SHP77 (cell line): ENCODE data around the gene HOXA5.

Experiments
- DNase-seq, 2 experiments: peaks; one replicate each; lab custom pipeline; 2025; lab: John Stamatoyannopoulos, UW

Gene HOXA5

DNA sequence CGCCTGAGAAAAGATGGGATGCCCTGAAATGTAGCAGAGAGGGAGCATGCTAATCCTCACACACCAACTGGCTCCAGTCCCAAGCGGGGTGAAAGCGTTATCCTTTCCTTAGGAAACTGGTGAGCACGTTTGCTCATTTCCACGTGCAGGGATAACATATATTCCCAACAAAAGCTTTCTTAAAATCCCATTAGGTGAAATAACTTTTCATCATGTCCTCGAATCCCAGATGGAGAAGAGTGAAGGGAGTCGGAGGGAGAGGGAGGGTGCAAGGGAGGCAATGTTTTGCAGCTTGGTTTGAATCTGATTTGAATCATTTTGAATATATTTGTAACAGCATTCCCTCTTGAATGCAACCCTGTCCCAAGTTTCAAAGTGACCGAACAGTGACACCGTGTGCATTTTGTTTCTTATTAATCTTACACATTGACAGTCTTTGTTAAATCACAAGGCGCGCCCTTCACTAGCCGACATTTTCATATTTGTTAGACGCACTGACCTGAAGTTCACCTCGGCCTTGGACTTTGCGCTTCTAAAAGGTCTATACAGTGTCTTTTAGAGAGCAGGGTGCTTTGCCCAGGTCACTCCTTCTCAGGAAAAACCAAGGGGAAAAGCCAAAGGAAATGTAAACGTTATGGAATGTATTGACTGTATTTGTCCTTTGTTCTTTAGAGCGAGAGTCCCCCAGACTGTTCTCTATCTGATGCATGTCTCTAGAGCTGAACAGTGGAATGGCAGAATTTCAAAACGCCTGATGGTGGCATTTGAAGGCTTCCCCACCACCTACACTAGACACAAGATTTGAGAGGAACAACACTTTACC lies 9.9 kb downstream of the HOXA5 start:
- DNase-seq = no peak

DNA sequence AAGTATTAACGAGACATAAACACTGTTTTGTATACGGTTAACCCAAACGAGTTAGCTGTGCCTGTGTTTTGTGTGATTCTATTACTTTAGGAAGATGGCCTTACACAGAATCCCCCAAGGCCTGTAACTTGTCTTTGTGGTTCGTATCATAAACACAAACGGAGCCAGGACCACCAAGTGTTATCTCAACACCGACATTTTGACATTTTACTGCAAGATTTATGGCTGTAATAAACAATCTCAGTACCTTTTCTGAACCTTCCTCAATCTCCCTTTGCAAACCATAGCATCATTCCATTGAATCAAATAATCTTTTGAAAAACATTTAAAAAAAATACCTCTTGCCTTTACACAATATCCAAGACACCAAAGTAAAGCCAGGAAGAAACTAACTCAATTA lies 10.5 kb downstream of the HOXA5 start:
- DNase-seq = no peak

DNA sequence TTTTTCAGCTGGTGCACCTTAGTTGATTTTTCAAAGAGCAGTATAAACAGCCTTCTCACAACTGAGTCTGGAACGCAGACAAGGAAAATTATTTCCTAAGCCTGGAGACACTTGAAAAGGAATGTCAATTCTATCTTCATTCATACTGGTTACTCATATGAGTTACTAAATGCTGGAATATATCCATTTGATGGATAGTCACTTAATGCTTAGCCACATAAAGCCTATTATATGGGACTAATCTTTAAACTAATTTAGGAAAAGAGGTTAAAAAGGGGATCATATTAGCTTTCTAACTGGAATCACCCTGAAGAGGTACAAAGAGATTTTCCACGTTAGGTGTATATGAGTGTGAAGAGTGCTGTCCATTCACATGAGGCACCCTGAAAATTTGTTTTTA lies 11.3 kb downstream of the HOXA5 start:
- no peak for DNase-seq

DNA sequence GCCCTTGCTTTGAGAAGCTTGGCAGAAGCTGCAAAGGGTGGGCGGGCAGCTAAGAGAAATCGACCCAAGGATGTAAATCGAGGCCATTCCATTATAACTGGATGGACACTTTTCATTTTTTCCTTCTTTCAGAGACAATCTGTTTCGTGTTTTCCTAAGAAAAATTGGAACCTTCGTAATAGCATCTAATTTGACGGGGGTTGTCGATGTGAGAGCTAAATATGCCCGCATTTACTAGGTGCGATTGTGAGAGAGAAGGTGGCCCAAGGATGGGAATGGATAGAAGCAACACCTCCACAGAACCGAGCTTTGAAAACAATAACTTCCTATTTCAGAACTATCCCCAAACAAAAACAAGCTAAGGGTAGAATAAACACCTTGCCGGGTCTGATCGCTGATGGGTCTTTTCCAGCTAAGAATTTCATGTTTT lies 12.1 kb downstream of the HOXA5 start:
- no peak for DNase-seq

DNA sequence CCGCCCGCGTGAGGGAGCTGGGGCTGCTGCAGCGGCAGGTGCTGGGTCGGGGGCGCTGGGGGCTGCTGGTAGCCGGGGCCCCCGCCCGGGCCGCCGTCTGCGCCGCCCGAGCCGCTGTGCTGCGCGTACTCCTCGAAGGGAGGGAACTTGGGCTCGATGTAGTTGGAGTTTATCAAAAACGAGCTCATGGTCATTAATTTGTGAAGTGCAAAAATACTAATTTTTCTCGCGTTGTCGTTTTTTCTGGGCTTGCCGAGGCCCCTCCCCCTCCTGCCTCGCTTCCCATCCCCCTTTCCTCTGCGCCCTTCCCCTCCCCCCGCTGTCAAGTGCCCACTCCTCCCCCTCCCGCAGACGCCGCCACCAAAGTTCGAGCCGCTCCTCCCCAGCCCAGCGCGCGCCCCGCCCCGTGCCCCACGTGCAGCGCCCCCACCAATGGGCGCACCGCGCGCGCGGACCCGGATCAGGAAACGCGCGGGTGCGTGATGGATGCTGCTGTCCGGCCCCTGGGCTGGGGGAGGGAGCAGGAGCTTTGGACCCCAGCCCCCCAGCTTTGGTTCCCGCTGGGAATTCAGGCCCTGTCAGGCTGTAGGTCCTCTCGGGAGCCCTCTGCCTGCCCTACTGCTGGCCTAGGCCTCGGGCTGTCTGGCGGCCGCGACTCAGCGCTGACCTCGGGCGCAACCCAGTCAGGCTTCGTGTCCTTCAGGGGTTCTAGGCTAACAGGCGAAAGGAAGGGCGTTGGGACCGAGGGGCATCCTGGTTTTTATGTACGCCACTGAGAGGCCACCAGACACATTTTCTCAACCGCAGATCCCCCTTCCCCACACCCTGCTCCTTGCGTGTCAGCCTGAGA lies 12.7 kb downstream of the HOXA5 start, which contains the start of gene HOXA4:
Gene HOXA4 (minus strand): TSS at position 218 of the 850 bp plus-strand sequence. CDS start 24 bp downstream, at position 194.
- no peak for DNase-seq

DNA sequence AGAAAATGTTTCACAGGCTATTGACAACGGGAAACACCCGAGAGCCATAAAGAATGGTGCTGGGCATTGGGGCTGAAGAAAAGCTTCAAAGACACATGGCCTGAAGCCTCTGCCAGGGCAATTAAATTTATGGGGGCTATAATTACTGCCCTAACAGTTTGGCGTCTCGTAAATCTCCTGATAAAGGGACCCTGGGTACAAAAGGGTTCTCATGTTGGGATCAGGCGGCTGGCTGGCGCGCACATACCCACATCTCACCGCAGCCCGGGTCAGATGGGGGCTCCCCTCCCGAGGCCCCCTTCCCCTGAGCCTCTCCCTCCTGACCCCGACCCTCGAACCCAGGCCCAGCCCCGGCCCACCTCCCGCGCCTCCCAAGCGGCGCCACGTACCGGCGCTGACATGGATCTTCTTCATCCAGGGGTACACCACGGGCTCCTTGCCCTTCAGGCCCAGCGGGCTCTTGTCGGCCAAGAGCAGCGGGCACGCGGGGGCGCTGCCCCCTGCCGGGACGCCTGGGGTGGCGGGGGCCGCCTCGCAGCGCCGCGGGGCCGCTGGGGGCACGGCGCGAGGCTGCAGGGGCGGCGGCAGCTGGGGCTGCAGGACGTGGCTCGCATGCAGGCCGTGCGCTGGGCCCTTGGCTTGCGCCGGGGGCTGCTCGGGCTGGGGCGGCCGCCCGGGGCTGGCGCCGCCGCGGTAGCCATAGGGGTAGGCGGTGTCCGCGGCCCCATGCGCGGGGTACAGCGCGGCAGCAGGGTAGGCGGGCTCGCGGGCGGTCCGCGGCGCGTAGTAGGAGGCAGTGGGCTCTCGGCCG lies 13.5 kb downstream of the HOXA5 start:
- DNase-seq = no peak

DNA sequence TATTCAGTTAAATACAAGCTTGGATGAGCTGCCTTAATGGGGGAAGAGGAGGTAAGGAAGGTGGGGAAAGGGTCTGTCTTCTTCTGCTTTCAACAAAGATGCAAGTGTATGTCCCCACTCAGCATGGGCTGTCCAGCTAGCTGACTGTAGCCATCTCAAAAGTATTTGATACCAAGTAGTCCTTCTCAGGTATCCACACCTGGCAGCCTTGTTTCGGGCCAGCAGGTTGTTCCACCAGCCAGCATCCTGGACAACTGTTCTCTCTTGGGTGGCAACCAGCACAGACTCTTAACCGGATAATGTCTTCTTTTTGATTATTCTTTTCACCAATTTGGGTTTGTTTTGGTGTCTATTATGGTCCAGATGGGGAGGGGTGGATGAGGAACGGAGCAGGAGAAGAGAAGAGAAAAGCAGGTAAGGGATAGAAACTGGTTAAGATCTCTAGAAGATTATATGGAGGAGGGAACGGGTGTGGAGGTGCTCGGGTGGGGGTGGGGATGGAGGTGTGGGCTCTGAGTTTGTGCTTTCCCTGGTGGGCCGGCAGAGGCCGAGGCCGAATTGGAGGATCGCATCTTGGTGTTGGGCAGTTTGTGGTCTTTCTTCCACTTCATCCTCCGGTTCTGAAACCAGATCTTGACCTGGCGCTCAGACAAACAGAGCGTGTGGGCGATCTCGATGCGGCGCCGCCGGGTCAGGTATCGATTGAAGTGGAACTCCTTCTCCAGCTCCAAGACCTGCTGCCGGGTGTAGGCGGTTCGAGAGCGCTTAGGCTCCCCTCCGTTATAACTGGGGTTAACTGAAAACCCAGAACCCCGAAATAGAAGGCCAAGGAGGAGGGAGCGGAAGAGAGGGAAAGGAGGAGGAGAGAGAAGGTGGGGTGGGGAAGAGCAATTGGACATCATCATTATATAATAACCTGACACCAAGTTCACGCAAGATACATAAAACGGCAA lies 14.4 kb downstream of the HOXA5 start:
- DNase-seq = no peak

DNA sequence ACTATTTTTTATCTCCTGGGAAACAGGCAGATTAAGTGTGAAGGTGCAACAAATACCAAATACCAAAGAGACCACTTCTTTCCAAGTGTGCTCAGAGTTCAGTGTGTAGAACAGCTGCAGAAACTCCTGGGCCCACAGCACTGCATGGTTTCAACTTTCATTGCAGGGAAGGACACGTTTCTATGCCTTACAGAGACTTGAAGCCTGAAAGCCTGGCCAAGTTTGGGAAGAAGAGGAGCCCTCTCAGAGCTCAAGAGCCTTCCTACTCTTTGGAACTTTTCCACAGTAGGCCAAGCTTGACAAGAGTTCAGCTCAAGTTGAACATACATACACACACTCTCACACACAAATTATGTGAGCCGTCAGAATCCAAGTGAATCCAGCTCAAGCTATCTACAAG lies 15.4 kb downstream of the HOXA5 start:
- no peak for DNase-seq

DNA sequence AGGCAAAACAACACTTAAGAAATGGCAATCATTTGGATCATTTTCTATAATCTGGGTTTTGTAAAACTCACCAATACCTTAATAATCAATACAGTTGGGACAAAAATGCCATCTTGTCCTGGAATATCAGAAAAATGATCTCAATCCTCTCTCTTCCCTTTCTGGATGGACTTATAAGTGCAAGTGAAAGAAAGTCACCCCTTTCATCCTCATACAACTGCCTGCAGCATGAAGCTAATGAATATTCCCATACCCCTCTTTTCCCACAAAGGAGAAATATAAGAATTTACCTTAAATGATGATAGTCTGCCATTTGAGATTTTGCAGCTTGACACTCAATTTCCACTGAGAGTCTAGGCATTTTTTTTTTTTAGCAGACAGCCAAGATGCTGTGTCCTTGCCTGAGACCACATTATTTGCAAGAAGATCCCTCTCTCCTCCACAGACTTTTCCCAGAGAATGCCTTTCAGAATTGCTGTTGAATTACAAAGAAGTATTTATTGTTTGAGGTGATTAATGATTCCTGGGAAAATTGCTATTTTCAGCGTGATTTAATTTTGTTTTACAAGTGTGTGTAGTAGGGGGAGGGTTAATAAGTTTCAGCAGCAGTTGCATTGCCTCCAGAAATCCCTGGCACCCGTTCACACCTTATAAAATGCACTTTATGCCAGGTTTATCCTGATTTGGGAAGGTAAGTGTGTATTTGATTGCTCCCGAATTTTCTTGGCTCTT lies 16.7 kb downstream of the HOXA5 start:
- DNase-seq = no peak

DNA sequence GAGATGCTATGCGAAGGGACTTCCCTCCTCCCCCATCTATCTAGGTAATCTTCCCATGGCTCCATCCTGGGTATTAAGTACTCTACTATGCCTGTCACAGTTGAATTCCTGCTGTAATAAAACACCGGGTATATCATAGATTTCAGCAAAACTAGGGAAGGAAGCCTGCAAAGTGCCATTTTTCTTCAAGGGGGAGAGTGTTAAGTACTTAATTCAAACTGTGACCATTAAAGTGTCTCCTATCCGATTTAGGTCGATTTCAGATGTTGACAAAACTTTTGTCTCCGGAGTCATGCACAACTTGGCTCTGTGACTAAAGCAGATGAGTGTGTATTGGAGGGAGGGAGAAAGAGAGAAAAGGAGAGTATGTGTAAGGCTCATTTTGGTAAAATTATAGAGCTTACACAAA lies 17.5 kb downstream of the HOXA5 start:
- no peak for DNase-seq

DNA sequence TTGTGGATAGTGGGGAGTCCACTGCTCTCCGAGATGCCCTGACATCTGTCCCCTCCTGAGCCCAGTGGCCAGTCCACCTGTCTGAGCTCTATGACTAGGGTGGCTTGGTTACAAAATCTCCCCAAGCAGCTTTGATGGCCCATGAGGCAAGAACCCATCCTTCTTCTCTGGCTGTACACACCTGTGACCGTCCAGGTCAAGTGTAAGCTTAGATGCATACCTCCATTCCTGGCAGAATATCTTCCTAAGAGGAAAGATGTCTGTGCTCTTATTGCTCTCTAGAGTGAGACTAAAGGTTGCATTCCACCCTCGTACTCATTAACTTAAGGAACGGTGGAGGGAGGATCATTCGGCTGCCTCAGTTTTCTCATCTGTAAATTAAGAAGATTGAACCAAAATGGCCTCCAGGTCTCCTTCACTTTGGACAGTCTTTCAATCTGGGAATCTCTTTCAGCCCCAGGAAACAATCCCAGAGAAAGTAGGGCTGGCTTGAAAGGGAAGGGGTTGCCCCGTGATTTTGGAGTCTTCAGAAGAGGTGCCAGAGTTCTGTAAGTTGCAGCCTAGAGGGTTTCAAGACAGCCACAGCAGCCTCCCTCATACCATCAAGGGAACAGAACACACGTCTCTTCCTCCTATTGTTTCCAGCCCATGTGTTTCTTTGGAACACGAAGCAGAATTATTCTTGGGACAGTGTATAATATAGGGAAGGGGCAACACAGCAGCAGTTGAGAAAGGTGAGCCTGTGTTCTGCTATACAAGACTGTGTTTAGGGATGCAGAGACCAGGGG lies 18.4 kb downstream of the HOXA5 start:
- DNase-seq = no peak

DNA sequence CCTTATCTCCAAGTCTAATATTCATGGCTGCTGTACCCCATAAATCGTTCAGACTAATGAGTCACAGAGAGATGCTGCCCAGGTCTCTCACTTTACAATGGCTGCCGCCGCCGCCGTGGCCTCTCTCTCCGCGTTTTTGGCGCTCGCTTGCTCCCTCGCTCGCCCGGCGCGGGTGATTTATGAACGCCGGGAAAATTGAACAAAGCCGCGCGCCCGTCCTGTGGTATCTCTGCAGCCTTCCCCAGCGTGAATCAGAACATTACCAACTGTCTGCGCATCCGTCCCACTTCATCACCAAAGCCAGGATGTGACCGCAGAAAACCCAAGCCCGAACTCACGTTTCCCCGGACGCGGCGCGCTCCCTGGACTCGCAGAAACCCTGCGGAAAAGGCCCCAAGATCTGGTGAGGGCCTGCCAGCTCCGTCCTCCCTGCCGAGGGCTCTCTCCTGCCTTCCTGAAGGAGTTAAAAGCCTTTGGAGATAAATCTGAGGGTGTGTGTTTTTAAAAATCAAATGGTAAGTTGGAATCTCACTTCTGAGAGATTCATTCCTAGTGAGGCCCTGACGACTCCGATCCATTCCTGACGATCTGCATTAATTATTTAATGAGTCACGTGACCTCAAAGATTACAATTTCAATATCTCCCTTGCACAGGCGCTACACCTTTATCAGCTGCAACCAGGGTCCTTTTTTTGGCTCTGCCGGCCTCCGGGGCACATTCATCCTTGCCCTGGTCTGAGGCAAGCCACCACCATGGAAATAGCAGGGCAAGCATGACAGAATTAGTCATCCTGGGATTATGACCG lies 19.2 kb downstream of the HOXA5 start:
- no peak for DNase-seq

DNA sequence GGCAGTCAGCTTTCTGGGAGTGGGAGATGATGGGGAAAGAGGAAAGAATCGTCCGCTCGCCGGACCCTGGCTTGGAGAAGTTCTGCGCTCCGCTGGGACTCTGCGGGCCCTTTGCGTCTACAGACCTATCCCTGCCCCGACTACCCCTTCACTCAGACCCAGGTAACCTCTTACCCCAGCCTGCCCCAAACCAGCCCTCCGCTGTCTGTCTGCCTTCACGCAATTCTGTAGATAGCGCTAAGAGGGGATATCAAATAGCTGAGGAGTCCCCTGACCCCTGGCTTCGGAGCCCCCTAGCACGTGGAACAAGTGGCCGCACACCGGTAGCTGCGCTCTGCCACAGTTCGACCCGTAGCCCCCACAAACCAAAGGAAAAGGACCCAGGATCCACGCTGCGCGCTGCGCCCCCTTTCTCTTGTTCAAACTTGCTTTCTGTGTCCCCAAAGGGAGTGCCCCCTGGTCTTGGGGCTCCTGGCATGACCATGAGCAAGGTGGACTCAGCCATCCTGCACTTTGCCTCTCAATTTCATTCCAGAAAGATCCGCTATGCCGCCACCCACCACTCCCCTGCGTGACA lies 19.9 kb downstream of the HOXA5 start:
- DNase-seq = no peak

DNA sequence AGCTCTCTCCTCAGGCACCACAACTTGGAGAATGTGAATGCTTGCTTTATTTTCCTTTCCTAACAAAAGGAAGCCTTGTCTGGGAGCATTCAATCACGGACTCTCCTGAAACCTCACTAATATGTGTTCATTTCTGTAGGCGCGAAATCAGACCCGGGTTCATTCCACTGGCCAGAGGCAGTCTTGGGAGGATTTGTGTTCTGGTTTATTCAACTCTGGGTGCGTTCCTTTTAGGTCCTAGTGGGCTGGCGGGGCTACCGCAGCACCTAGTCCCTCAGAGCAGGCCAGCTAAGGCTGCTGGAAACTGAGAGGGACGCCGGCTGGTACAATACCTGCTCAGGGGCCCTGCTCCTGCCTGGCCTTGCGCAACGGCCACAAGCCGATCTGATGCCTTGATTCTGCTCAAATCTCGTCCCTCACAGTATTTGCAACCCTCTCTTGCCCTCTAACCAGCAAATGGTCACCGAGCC lies 20.4 kb downstream of the HOXA5 start:
- DNase-seq = no peak

DNA sequence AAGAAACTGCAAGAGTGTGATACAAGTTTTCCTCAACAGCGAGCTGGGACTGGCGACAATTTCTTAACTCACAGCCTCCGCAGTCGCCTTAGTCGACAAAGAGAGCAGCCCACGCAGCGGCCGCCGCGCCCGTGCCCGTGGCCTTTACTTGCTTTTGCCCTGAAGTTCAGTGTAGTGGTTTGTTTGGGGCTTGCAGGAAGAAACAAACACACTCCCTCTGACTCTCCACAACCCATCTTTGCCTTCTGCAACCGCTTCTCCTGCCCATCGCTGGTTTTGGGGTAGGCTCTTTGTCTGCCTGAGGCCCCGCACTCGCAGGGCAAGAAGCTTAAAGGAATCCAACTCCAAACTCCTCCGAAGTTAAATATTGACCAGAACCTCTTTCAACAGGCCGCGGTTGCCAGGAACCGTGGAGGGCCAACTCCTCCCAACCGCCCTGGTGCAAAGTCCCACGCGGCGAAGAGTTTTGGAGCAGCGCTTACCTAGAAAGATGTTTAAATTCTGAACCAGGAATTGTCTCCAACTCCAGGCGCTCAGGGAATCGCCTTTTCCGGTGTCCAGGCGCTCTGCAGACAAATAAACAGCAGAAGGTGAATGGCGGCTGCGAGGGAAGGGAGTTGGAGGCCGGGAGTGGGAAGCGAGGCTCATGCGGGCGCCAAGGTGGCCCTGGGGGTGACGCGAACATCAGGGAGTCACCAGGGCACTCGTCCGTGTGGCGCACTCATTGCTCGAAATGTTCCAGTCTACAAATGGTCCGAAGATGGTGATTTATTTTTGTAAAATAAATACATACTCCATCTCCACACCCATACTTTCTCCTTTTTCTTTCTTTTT lies 21.2 kb downstream of the HOXA5 start:
- no peak for DNase-seq

DNA sequence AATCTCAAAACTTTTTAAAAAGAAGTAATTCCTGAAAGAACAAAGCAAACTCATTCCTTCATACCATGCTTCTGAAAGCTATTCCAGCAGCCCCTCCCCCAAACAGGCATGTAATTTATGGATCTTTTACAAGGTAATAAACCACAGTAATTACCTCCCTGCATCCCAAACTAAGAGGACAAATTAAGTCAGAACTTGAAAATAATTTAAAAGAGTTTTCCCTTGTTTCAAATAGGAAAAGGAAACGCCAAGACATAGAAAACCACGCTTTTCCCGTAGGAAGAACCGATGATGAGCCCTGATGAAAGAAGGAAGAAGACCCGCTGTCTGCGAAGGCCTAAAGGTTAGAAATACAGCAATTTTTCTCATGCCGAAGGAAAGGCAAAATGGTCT lies 21.8 kb downstream of the HOXA5 start:
- DNase-seq = no peak

DNA sequence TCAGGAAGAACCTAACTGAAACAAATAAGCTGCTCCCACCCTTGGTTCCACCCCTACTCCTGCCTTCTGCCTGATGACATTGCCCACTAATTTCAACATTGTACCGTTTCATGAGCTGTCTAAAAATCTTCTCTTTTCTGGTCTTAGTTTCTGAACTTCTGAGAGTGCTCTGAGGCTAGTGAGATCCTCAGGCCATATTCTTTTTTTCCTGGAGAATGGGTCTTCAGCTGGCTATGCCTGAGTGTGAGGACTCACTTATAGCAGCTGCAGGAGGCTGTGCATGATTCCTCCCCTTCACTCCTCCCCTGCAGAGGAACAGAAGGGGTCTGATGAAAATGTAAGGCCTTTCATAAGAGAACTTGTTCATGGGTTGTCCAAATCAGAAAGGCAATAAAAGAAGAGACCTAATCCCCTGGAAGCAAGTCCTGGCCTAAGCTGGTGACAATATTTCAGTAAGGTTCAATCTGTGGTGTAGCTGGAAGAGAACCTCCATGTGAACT lies 24.0 kb downstream of the HOXA5 start:
- no peak for DNase-seq
